Panc1 (cell line): Measurements from ENCODE around the gene GMDS. TPM values are rescaled to one million over a fixed set of nuclear protein-coding genes. Genes with fewer than 3 reads are reported as not detected.

Experiments used
- ATAC-seq: fragments of 200-7000 bp; cut with Tn5 transposase; 2 replicates; pipeline ENCODE4 v1.9.1; 2020; ENCODE audit warnings: mild to moderate bottlenecking, moderate library complexity
- BruUV-seq: library from RNA; stranded (reverse); fragments of 400-500 nt; replicated peaks from 2 replicates; lab custom pipeline; 2021; lab: Mats Ljungman, UMichigan
- CTCF ChIA-PET: fragments of 300-600 bp; sonication (Branson Sonifier 250); formaldehyde crosslinking; loops from one replicate; lab custom pipeline; 2022; ENCODE audit warnings: antibody characterized with exemption; lab: Charles Lee
- POLR2A ChIA-PET: fragments of 300-600 bp; sonication (Branson Sonifier 250); formaldehyde crosslinking; loops from one replicate; lab custom pipeline; 2022; ENCODE audit warnings: antibody characterized with exemption; lab: Charles Lee
- DNase-seq: peaks from one replicate; pipeline ENCODE4 v3.0.0-alpha.2; 2010; ENCODE audit warnings: low read depth, low spot score
- H3K27ac ChIP-seq: 2 replicates; pipeline ENCODE4 v1.5.1; 2011; ENCODE audit warnings: mild to moderate bottlenecking, low read length, inconsistent platforms
- H3K27me3 ChIP-seq: fragments of 200-500 bp; sonication (Bioruptor generic); 2 replicates; pipeline ENCODE4 v1.6.0; 2014; ENCODE audit warnings: low read length, inconsistent platforms; ENCODE audit not compliant: control insufficient read depth, insufficient read depth
- H3K36me3 ChIP-seq: fragments of 200-500 bp; sonication (Bioruptor generic); 2 replicates; pipeline ENCODE4 v1.5.1; 2014; ENCODE audit warnings: inconsistent platforms, mild to moderate bottlenecking, low read length, moderate library complexity; ENCODE audit not compliant: control insufficient read depth, insufficient read depth
- H3K4me1 ChIP-seq: 2 replicates; pipeline ENCODE4 v1.5.1; 2011; ENCODE audit warnings: inconsistent platforms, mild to moderate bottlenecking, low read length, moderate library complexity; ENCODE audit not compliant: control insufficient read depth, insufficient read depth
- H3K4me3 ChIP-seq, 2 experiments: 2 replicates each; pipeline ENCODE4 v1.5.1; 2011 to 2012; ENCODE audit warnings: low read depth in 2 of 2, low read length in 2 of 2, mild to moderate bottlenecking in 2 of 2, inconsistent platforms in 1 of 2, moderate library complexity in 1 of 2
- H3K9me3 ChIP-seq: fragments of 200-500 bp; sonication (Bioruptor generic); 2 replicates; pipeline ENCODE4 v1.5.1; 2014; ENCODE audit warnings: low read depth, mild to moderate bottlenecking, inconsistent platforms, low read length, moderate library complexity; ENCODE audit not compliant: control insufficient read depth, insufficient read depth
- CTCF ChIP-seq: fragments of 450-650 bp; IDR thresholded peaks from 2 replicates; pipeline ENCODE4 v1.5.1; 2017; ENCODE audit warnings: mild to moderate bottlenecking
- POLR2AphosphoS5 ChIP-seq: IDR thresholded peaks from 2 replicates; pipeline ENCODE4 v1.6.1; 2012; ENCODE audit warnings: mild to moderate bottlenecking, low read depth, low read length, moderate library complexity
- REST ChIP-seq, 2 experiments: IDR thresholded peaks; 2 replicates each; pipeline ENCODE4 v1.6.1; 2011 to 2012; ENCODE audit warnings: low read depth in 2 of 2, control low read depth in 1 of 2, low read length in 1 of 2, mild to moderate bottlenecking in 1 of 2, moderate library complexity in 1 of 2; ENCODE audit not compliant: insufficient read depth in 1 of 2
- SIN3A ChIP-seq: IDR thresholded peaks from 2 replicates; pipeline ENCODE4 v1.6.1; 2012; ENCODE audit warnings: low read depth, mild to moderate bottlenecking, low read length, moderate library complexity, borderline replicate concordance; ENCODE audit not compliant: insufficient read depth
- TCF7L2 ChIP-seq: IDR thresholded peaks from 2 replicates; pipeline ENCODE4 v1.6.1; 2011; ENCODE audit warnings: mild to moderate bottlenecking, low read depth, low read length, inconsistent platforms
- in situ Hi-C: cut with HindIII; loops from 2 replicates; pipeline ENCODE4 v1.10.0; 2016; ENCODE audit warnings: low sequenced_read_pairs, low pct_unique_long_range_greater_than_20kb
- intact Hi-C: fragments of 100-400 bp; cut with micrococcal nuclease; formaldehyde crosslinking; loops from one replicate; pipeline ENCODE4 v1.10.0; 2022; ENCODE audit not compliant: unreplicated experiment
- total RNA-seq: library from RNA; stranded (reverse); gene quantifications from one replicate; pipeline ENCODE4 v1.2.1, GENCODE V29; 2021; ENCODE audit not compliant: unreplicated experiment

Gene GMDS
- total RNA-seq, 1 experiment from 2014 or later: 9.8 TPM

GRCh38 chr6:2257363-2257762, 12.0 kb upstream of the GMDS start:
- Histone ChIP-seq H3K27me3 (no peaks in the 10 kb centered on the region), H3K36me3 (no peaks in the 10 kb centered on the region), H3K9me3 (no peaks in the 10 kb centered on the region), H3K4me3 (no peak overlapping the region), H3K27ac (no peak overlapping the region), H3K4me1 (no peaks in the 10 kb centered on the region)
- TF ChIP-seq POLR2AphosphoS5: no peak
- TF ChIP-seq SIN3A: no peak
- no peak for TF ChIP-seq REST (IDR thresholded peaks at IDR 0.05; ENCODE audit: insufficient read depth in 1 of 2, low read depth in 2 of 2, low read length in 1 of 2)
- TF ChIP-seq CTCF: no peak
- TF ChIP-seq TCF7L2: no peak
- DNase-seq (no peak), ATAC-seq (no peak)
- in situ Hi-C loops (no loop called here), intact Hi-C loops (no loop called here)
- ChIA-PET CTCF (no interaction called here), POLR2A (interaction anchor here (0.6 kb wide), 3 partner anchors 179 to 651 kb away, joined by 4 to 9 read pairs (median 4); no protein-coding TSS in a partner anchor)
- no TSS peak for BruUV-seq

- in situ Hi-C loops: no loop called here
- H3K36me3 ChIP-seq: no peaks in the 10 kb centered on the region
- ChIA-PET CTCF (no interaction called here), POLR2A (no interaction called here)
- BruUV-seq: no TSS peak
- intact Hi-C loops: no loop called here
- H3K27ac ChIP-seq: no peak overlapping the region
- H3K4me1 ChIP-seq: no peaks in the 10 kb centered on the region
- H3K27me3 ChIP-seq: no peaks in the 10 kb centered on the region
- ATAC-seq: no peak
- no peak overlapping the region for H3K4me3 ChIP-seq
- DNase-seq: no peak
- TF ChIP-seq POLR2AphosphoS5: no peak
- TF ChIP-seq TCF7L2: no peak
- TF ChIP-seq CTCF: no peak
- TF ChIP-seq SIN3A: no peak
- TF ChIP-seq REST (IDR thresholded peaks at IDR 0.05; ENCODE audit: insufficient read depth in 1 of 2, low read depth in 2 of 2, low read length in 1 of 2): no peak
- no peaks in the 10 kb centered on the region for H3K9me3 ChIP-seq
Measured at GRCh38 chr6:2254747-2255146, 9.3 kb upstream of the GMDS start.
